GM12878 (cell line): Measurements from ENCODE around the gene NGRN. TPM values are rescaled to one million over a fixed set of nuclear protein-coding genes. Genes with fewer than 3 reads are reported as not detected.

Experiments
- CHD2 ChIP-seq: IDR thresholded peaks from 2 replicates; pipeline ENCODE4 v1.6.1; 2011; ENCODE audit warnings: low read depth, low read length, improper control_type of control experiment, borderline replicate concordance
- CREB1 ChIP-seq: IDR thresholded peaks from 2 replicates; pipeline ENCODE4 v1.6.1; 2012; ENCODE audit warnings: low read depth, mild to moderate bottlenecking, inconsistent platforms
- E2F8 ChIP-seq: fragments of 450-650 bp; IDR thresholded peaks from 2 replicates; pipeline ENCODE4 v1.6.1; 2018; ENCODE audit warnings: mild to moderate bottlenecking, low read depth, moderate library complexity; ENCODE audit not compliant: partially characterized antibody
- EP300 ChIP-seq, 2 experiments: fragments of 150-350 bp in 1 of 2; IDR thresholded peaks; 2 replicates each; pipeline ENCODE4 v1.6.1; 2011 to 2012; ENCODE audit warnings: low read depth in 2 of 2, low read length in 2 of 2, borderline replicate concordance in 1 of 2, improper control_type of control experiment in 1 of 2, inconsistent platforms in 1 of 2; ENCODE audit not compliant: control insufficient read depth in 1 of 2
- MXI1 ChIP-seq: fragments of 150-350 bp; IDR thresholded peaks from 2 replicates; pipeline ENCODE4 v1.6.1; 2011; ENCODE audit warnings: low read depth, mild to moderate bottlenecking, inconsistent platforms, low read length, improper control_type of control experiment
- NKRF ChIP-seq: fragments of 450-650 bp; conservative IDR thresholded peaks from 2 replicates; pipeline ENCODE4 v1.6.1; 2017; ENCODE audit warnings: mild to moderate bottlenecking, moderate library complexity
- NR2F1 ChIP-seq: fragments of 450-650 bp; conservative IDR thresholded peaks from 2 replicates; pipeline ENCODE4 v1.6.1; 2017; ENCODE audit warnings: mild to moderate bottlenecking
- RAD21 ChIP-seq: IDR thresholded peaks from 2 replicates; pipeline ENCODE4 v1.6.1; 2011; ENCODE audit warnings: mild to moderate bottlenecking, low read depth, low read length, moderate library complexity; ENCODE audit not compliant: insufficient read depth
- RFX5 ChIP-seq: IDR thresholded peaks from 2 replicates; pipeline ENCODE4 v1.6.1; 2011; ENCODE audit warnings: low read depth, low read length, improper control_type of control experiment
- SMC3 ChIP-seq: IDR thresholded peaks from 2 replicates; pipeline ENCODE4 v1.6.1; 2011; ENCODE audit warnings: low read length, improper control_type of control experiment, borderline replicate concordance
- ZNF592 ChIP-seq: fragments of 450-650 bp; IDR thresholded peaks from 2 replicates; pipeline ENCODE4 v1.6.1; 2017; ENCODE audit warnings: mild to moderate bottlenecking, moderate library complexity
- ZNF622 ChIP-seq: fragments of 450-650 bp; IDR thresholded peaks from 2 replicates; pipeline ENCODE4 v1.6.1; 2017; ENCODE audit warnings: mild to moderate bottlenecking, inconsistent platforms
- polyA plus RNA-seq, 11 experiments: library from polyadenylated mRNA; depleted of rRNA in 4 of 11; unstranded in 6 of 11; stranded (reverse) in 5 of 11; fragments of >200 nt; fragmentation: Nextera tagmentation in 4 of 11; fragmentation: Illumina TruSeq in 1 of 11; extraction: Ambion mirVana in 4 of 11; extraction: Trizol in 1 of 11; gene quantifications; 1 replicate in 1 of 11; 2 replicates in 10 of 11; pipeline versions ENCODE4 v1.2.1 to v1.2.3, GENCODE V29; 2011 to 2016; ENCODE audit warnings: inconsistent platforms in 2 of 11, missing spikeins in 2 of 11, low read depth in 1 of 11
- total RNA-seq, 4 experiments: library from RNA; depleted of rRNA in 3 of 4; stranded (reverse); fragments of >200 nt in 3 of 4; fragmentation: Illumina TruSeq in 1 of 4; extraction: Trizol in 1 of 4; gene quantifications; 2 replicates each; pipeline versions ENCODE4 v1.2.1 to v1.2.3, GENCODE V29; 2013 to 2021
- TF ChIP-seq, protein P1 (sequence below): IDR thresholded peaks from 2 replicates; pipeline ENCODE4 v1.6.1; 2012; ENCODE audit warnings: low read depth, low read length, improper control_type of control experiment

NGRN gene
- total and polyA plus RNA-seq, 10 of the 15 experiments (the other 5 are each of a cell fraction or from before 2014, with no cell fraction given) = 5.8 to 31.3 (median 23.2) TPM

DNA sequence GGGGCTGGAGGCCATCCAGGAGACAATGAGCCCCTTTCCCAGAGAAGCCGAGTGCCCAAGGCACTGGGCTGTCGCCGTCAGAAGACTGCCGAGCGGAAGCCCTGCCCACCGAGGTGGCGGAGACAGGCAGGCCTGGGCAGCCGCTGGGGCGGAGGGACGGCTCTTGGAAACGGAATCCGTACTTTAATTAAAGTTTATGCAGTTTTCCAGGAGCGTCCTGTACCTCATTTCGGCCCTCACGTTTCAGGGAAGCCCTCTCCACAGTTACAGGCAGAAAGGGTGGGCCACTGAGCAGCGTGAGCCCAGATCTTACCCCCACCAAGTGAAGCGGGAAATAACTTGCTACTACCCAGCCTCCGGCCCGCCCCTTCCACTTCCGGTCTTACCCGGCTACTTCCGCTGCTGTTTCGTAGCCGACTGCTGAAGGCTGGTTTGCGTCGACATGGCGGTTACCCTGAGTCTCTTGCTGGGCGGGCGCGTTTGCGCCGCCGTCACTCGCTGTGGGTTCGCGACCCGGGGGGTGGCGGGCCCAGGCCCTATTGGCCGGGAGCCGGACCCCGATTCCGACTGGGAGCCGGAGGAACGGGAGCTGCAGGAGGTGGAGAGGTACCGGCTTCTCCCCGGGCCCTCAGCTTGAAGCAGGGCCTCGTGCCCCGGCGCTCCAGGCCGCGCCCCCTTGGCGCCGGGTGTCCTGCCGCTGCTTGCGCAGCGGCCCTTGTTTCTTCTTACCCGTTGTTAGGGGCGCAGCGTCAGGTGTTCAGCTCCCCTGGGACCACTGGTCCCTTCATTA is at the start of gene NGRN (continued):
- TF ChIP-seq, protein P1, sequence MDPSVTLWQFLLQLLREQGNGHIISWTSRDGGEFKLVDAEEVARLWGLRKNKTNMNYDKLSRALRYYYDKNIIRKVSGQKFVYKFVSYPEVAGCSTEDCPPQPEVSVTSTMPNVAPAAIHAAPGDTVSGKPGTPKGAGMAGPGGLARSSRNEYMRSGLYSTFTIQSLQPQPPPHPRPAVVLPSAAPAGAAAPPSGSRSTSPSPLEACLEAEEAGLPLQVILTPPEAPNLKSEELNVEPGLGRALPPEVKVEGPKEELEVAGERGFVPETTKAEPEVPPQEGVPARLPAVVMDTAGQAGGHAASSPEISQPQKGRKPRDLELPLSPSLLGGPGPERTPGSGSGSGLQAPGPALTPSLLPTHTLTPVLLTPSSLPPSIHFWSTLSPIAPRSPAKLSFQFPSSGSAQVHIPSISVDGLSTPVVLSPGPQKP = peak; percentile 87; the same call in 1 of the 2 replicates
- no peak for TF ChIP-seq RAD21
- no peak for TF ChIP-seq ZNF622
- TF ChIP-seq ZNF592 = peak; percentile 27; the same call in 1 of the 2 replicates
- TF ChIP-seq SMC3 = peak; percentile 16; the same call in 1 of the 2 replicates
- TF ChIP-seq EP300 (IDR thresholded peaks at IDR 0.05; ENCODE audit: borderline replicate concordance in 1 of 2, control insufficient read depth in 1 of 2, low read depth in 2 of 2, low read length in 2 of 2) = 0 out of 4 replicates have a peak, but pooled peaks of 1 of the 2 experiments have one; percentile 10
- TF ChIP-seq NKRF = peak; percentile 95
- TF ChIP-seq NR2F1 = peak; percentile 60
- TF ChIP-seq CHD2 = 0 out of 2 replicates have a peak, but pooled peaks have one; percentile 17
- TF ChIP-seq E2F8 = peak; percentile 87
- peak; percentile 73 for TF ChIP-seq CREB1
- no peak for TF ChIP-seq RFX5
- peak; percentile 70 for TF ChIP-seq MXI1
